ENCODE measurements around the gene PRPF6.

The PRPF6 gene

GRCh38 chr20:63940472-63941266, 40.3 kb upstream of the PRPF6 start:
- no peak for ATAC-seq
- TF ChIP-seq ZNF8 (CRISPR knock-in tag; IDR thresholded peaks at IDR 0.05) (no peak), TOX (CRISPR knock-in tag; IDR thresholded peaks at IDR 0.05; ENCODE audit: borderline replicate concordance) (no peak), SNAI2 (CRISPR knock-in tag; IDR thresholded peaks at IDR 0.05) (no peak), ESRRG (CRISPR knock-in tag; IDR thresholded peaks at IDR 0.05) (no peak), BACH2 (CRISPR knock-in tag; IDR thresholded peaks at IDR 0.05; ENCODE audit: borderline replicate concordance) (no peak), ZC3H10 (CRISPR knock-in tag; IDR thresholded peaks at IDR 0.05) (no peak), RARB (CRISPR knock-in tag; IDR thresholded peaks at IDR 0.05) (no peak), GLIS3 (CRISPR knock-in tag; IDR thresholded peaks at IDR 0.05) (no peak), CSDC2 (CRISPR knock-in tag; IDR thresholded peaks at IDR 0.05) (no peak), ISL1 (CRISPR knock-in tag; IDR thresholded peaks at IDR 0.05) (no peak), OSR1 (CRISPR knock-in tag; IDR thresholded peaks at IDR 0.05) (no peak), TCF4 (CRISPR knock-in tag; IDR thresholded peaks at IDR 0.05; ENCODE audit: borderline replicate concordance) (no peak), ZFP3 (CRISPR knock-in tag; IDR thresholded peaks at IDR 0.05) (no peak), ARNTL (CRISPR knock-in tag; IDR thresholded peaks at IDR 0.05; ENCODE audit: borderline replicate concordance, low read depth) (no peak), ZNF70 (CRISPR knock-in tag; IDR thresholded peaks at IDR 0.05) (no peak), PPARA (CRISPR knock-in tag; IDR thresholded peaks at IDR 0.05; ENCODE audit: borderline replicate concordance) (no peak), ZNF565 (CRISPR knock-in tag; conservative IDR thresholded peaks at IDR 0.05; ENCODE audit: low read depth) (no peak)
- TF ChIP-seq, protein P1, sequence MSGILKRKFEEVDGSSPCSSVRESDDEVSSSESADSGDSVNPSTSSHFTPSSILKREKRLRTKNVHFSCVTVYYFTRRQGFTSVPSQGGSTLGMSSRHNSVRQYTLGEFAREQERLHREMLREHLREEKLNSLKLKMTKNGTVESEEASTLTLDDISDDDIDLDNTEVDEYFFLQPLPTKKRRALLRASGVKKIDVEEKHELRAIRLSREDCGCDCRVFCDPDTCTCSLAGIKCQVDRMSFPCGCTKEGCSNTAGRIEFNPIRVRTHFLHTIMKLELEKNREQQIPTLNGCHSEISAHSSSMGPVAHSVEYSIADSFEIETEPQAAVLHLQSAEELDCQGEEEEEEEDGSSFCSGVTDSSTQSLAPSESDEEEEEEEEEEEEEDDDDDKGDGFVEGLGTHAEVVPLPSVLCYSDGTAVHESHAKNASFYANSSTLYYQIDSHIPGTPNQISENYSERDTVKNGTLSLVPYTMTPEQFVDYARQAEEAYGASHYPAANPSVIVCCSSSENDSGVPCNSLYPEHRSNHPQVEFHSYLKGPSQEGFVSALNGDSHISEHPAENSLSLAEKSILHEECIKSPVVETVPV (CRISPR knock-in tag; IDR thresholded peaks at IDR 0.05), result no peak
- TF ChIP-seq, protein P2, sequence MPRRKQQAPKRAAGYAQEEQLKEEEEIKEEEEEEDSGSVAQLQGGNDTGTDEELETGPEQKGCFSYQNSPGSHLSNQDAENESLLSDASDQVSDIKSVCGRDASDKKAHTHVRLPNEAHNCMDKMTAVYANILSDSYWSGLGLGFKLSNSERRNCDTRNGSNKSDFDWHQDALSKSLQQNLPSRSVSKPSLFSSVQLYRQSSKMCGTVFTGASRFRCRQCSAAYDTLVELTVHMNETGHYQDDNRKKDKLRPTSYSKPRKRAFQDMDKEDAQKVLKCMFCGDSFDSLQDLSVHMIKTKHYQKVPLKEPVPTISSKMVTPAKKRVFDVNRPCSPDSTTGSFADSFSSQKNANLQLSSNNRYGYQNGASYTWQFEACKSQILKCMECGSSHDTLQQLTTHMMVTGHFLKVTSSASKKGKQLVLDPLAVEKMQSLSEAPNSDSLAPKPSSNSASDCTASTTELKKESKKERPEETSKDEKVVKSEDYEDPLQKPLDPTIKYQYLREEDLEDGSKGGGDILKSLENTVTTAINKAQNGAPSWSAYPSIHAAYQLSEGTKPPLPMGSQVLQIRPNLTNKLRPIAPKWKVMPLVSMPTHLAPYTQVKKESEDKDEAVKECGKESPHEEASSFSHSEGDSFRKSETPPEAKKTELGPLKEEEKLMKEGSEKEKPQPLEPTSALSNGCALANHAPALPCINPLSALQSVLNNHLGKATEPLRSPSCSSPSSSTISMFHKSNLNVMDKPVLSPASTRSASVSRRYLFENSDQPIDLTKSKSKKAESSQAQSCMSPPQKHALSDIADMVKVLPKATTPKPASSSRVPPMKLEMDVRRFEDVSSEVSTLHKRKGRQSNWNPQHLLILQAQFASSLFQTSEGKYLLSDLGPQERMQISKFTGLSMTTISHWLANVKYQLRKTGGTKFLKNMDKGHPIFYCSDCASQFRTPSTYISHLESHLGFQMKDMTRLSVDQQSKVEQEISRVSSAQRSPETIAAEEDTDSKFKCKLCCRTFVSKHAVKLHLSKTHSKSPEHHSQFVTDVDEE (CRISPR knock-in tag; IDR thresholded peaks at IDR 0.05), result no peak
- TF ChIP-seq, protein P3, sequence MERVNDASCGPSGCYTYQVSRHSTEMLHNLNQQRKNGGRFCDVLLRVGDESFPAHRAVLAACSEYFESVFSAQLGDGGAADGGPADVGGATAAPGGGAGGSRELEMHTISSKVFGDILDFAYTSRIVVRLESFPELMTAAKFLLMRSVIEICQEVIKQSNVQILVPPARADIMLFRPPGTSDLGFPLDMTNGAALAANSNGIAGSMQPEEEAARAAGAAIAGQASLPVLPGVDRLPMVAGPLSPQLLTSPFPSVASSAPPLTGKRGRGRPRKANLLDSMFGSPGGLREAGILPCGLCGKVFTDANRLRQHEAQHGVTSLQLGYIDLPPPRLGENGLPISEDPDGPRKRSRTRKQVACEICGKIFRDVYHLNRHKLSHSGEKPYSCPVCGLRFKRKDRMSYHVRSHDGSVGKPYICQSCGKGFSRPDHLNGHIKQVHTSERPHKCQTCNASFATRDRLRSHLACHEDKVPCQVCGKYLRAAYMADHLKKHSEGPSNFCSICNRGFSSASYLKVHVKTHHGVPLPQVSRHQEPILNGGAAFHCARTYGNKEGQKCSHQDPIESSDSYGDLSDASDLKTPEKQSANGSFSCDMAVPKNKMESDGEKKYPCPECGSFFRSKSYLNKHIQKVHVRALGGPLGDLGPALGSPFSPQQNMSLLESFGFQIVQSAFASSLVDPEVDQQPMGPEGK (CRISPR knock-in tag; IDR thresholded peaks at IDR 0.05; ENCODE audit: borderline replicate concordance), result no peak

- no peak for ATAC-seq
- TF ChIP-seq ZC3H10 (CRISPR knock-in tag; IDR thresholded peaks at IDR 0.05) (no peak), RARB (CRISPR knock-in tag; IDR thresholded peaks at IDR 0.05) (no peak), ZNF70 (CRISPR knock-in tag; IDR thresholded peaks at IDR 0.05) (no peak), ZFP3 (CRISPR knock-in tag; IDR thresholded peaks at IDR 0.05) (no peak), ZNF565 (CRISPR knock-in tag; conservative IDR thresholded peaks at IDR 0.05; ENCODE audit: low read depth) (no peak), BACH2 (CRISPR knock-in tag; IDR thresholded peaks at IDR 0.05; ENCODE audit: borderline replicate concordance) (no peak), TOX (CRISPR knock-in tag; IDR thresholded peaks at IDR 0.05; ENCODE audit: borderline replicate concordance) (no peak), OSR1 (CRISPR knock-in tag; IDR thresholded peaks at IDR 0.05) (no peak), ARNTL (CRISPR knock-in tag; IDR thresholded peaks at IDR 0.05; ENCODE audit: borderline replicate concordance, low read depth) (no peak)
- TF ChIP-seq, protein P1 (CRISPR knock-in tag; IDR thresholded peaks at IDR 0.05), result no peak
Measured at GRCh38 chr20:63941282-63942081, 39.5 kb upstream of the PRPF6 start.

Data from SK-N-SH treated with all-trans-retinoic acid at 6 μM for 48 hours (cell line).